ENCODE data around the gene NPY2R. TPM values are rescaled to one million over a fixed set of nuclear protein-coding genes. Genes with fewer than 3 reads are reported as not detected.

Gene NPY2R
- total RNA-seq, 1 donor from 2014 or later = 0.43 TPM

DNA sequence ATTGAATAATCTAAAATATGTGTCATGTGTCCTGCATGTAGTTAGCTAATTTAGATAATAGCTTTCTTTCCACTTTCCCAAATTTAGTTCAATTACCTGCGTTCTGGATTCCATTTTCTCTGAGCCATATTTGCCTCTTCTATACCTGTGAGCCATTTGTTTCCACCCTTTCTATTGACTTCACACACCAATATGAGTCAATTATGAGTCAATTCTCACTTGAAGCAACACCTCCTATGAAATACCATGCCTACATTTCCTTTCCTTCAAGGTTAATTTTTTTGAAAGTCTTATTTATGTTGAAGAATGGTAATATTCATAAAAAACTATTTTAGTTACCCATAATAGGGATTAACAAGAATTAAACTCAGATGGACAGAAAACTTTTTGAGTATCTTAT, 25.8 kb downstream of the NPY2R start:
- Mint-ChIP-seq H3K27me3 (no peaks in the 10 kb centered on the region), H3K9me3 (peaks cover 6% of the 10 kb centered on the region), H3K36me3 (no peaks in the 10 kb centered on the region), H3K4me1 (ENCODE audit: unreplicated experiment) (no peaks in the 10 kb centered on the region), H3K4me3 (no peak overlapping the region), H3K27ac (no peak overlapping the region)
- TF ChIP-seq, protein P1, sequence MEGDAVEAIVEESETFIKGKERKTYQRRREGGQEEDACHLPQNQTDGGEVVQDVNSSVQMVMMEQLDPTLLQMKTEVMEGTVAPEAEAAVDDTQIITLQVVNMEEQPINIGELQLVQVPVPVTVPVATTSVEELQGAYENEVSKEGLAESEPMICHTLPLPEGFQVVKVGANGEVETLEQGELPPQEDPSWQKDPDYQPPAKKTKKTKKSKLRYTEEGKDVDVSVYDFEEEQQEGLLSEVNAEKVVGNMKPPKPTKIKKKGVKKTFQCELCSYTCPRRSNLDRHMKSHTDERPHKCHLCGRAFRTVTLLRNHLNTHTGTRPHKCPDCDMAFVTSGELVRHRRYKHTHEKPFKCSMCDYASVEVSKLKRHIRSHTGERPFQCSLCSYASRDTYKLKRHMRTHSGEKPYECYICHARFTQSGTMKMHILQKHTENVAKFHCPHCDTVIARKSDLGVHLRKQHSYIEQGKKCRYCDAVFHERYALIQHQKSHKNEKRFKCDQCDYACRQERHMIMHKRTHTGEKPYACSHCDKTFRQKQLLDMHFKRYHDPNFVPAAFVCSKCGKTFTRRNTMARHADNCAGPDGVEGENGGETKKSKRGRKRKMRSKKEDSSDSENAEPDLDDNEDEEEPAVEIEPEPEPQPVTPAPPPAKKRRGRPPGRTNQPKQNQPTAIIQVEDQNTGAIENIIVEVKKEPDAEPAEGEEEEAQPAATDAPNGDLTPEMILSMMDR (conservative IDR thresholded peaks at IDR 0.05) = no peak
- no peak for DNase-seq (ENCODE audit: extremely low spot score, unreplicated experiment)

DNA sequence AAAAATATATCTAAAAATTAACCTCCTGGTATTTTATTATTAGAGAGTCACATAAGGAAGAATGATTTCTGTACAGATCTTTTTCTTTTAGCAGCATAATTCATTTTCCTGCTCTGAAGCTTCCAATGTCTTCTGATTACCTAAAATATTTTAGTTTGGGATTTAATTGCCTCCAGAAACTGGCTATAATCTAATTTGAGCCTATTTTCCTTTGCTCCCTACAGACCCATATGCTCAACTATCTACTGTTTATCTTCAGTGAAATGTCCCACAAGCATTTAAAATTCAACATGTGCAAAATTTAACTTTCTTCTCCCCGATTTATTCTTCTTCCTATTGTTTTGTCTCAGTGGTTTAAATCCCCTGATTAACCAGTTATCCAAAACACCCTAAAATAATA, 29.1 kb downstream of the NPY2R start:
- DNase-seq (ENCODE audit: extremely low spot score, unreplicated experiment) = no peak
- peaks cover 11% of the 10 kb centered on the region for H3K9me3 Mint-ChIP-seq
- no peak overlapping the region for H3K4me3 Mint-ChIP-seq
- no peak overlapping the region for H3K27ac Mint-ChIP-seq
- no peaks in the 10 kb centered on the region for H3K27me3 Mint-ChIP-seq
- TF ChIP-seq, protein P1 (conservative IDR thresholded peaks at IDR 0.05) = no peak
- H3K4me1 Mint-ChIP-seq (ENCODE audit: unreplicated experiment) = no peaks in the 10 kb centered on the region
- H3K36me3 Mint-ChIP-seq = no peaks in the 10 kb centered on the region

DNA sequence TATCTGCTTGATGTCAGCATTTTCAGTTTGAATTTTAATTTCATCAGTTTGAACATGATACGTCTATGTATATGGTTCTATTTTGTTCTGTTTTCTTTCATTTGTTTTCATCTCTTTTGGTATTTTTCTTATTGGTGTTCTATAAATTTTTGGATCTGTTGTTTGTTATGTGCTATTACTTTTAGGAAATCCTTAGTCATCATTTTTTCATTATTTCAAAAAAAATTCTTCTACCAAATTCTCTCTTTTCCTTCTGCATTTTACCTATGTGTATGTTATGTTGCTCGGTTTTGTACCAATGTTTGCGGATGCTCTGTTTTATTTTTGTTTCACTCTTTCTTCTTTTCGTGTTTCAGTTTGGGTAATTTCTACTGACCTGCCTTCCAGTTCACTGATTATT, 32.8 kb downstream of the NPY2R start:
- Mint-ChIP-seq H3K36me3 (no peaks in the 10 kb centered on the region), H3K27me3 (no peaks in the 10 kb centered on the region), H3K4me3 (no peak overlapping the region), H3K27ac (no peak overlapping the region), H3K4me1 (ENCODE audit: unreplicated experiment) (no peaks in the 10 kb centered on the region), H3K9me3 (peaks cover 11% of the 10 kb centered on the region)
- DNase-seq (ENCODE audit: extremely low spot score, unreplicated experiment) = no peak
- TF ChIP-seq, protein P1 (conservative IDR thresholded peaks at IDR 0.05) = no peak

DNA sequence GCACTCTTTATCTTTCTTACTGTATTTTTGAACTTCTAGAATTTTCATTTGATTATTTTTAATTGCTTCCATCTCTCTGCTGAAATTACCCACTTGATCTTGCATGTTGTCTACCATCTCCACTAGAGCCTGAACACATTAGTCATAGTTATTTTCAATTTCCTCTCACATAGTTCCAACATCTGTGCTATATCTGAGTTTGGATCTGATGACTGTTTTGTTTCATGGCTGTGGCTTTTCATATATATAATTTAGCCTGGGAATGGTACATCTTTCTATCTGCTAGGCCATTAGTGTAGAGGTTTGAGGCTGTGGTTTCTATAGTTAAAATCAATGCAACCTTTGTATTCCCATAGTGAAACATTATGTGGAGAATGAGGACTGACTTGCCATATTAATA, 33.2 kb downstream of the NPY2R start:
- Mint-ChIP-seq H3K4me3 (no peak overlapping the region), H3K9me3 (peaks cover 11% of the 10 kb centered on the region), H3K36me3 (no peaks in the 10 kb centered on the region), H3K4me1 (ENCODE audit: unreplicated experiment) (no peaks in the 10 kb centered on the region), H3K27me3 (no peaks in the 10 kb centered on the region), H3K27ac (no peak overlapping the region)
- TF ChIP-seq, protein P1 (conservative IDR thresholded peaks at IDR 0.05) = no peak
- no peak for DNase-seq (ENCODE audit: extremely low spot score, unreplicated experiment)

DNA sequence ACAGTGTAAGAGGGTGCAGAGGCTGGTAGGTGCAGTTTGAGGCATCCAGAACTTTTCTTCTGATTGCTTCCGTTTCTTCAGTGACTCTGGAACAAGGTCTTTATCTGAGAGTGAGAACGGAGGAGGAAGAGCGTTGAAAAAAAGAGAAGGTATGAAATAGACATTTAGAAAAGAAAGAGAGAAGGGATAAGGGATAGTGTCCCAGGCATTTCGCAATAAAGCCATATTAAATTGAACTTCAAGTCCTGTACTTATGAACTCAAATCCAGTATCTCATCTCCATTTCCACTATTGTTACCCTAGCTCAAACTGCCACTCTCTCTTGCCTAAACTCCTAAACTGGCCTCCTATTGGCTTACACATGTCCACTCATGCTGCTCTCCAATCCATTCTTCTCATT, 36.7 kb downstream of the NPY2R start:
- peaks cover 5% of the 10 kb centered on the region for H3K9me3 Mint-ChIP-seq
- no peak for DNase-seq (ENCODE audit: extremely low spot score, unreplicated experiment)
- H3K4me3 Mint-ChIP-seq = no peak overlapping the region
- TF ChIP-seq, protein P1 (conservative IDR thresholded peaks at IDR 0.05) = no peak
- H3K36me3 Mint-ChIP-seq = no peaks in the 10 kb centered on the region
- H3K27ac Mint-ChIP-seq = no peak overlapping the region
- H3K27me3 Mint-ChIP-seq = peaks cover 5% of the 10 kb centered on the region
- H3K4me1 Mint-ChIP-seq (ENCODE audit: unreplicated experiment) = peaks cover 14% of the 10 kb centered on the region
